Peyer's patch (tissue), 4 donors: ENCODE measurements around the gene PDXK. TPM values are rescaled to one million over a fixed set of nuclear protein-coding genes. Genes with fewer than 3 reads are reported as not detected.

Experiments
- DNase-seq, 3 donors: peaks; one replicate each; pipeline ENCODE4 v3.0.0-alpha.2; 2017 to 2019
- H3K27ac ChIP-seq, 4 donors: fragments of 200-600 bp; sonication (generic); one replicate each; pipeline ENCODE4 v1.5.1; 2016 to 2019
- H3K27me3 ChIP-seq, 2 donors: fragments of 200-600 bp; sonication (generic); one replicate each; pipeline ENCODE4 v1.5.1; 2019
- H3K36me3 ChIP-seq, 3 donors: fragments of 200-600 bp; sonication (generic); one replicate each; pipeline ENCODE4 v1.5.1; 2016 to 2019
- H3K4me1 ChIP-seq, 4 donors: fragments of 200-600 bp; sonication (generic); one replicate each; pipeline ENCODE4 v1.5.1; 2016 to 2019
- H3K4me3 ChIP-seq, 4 donors: fragments of 200-600 bp; sonication (generic); 1 replicate in 3 of 4; 2 replicates in 1 of 4; pipeline ENCODE4 v1.5.1; 2016 to 2019; ENCODE audit warnings: mild to moderate bottlenecking in 1 of 4
- H3K9me3 ChIP-seq, 4 donors: fragments of 200-600 bp; sonication (generic); one replicate each; pipeline ENCODE4 v1.5.1; 2016 to 2019; ENCODE audit warnings: mild to moderate bottlenecking in 1 of 4
- CTCF ChIP-seq, 6 experiments: fragments of 450-650 bp in 4 of 6; fragments of 200-600 bp in 2 of 6; sonication (generic) in 1 of 6; IDR thresholded peaks; one replicate each; pipeline ENCODE4 v1.5.1; 2017 to 2019; ENCODE audit warnings: antibody characterized with exemption in 6 of 6, mild to moderate bottlenecking in 3 of 6, moderate library complexity in 1 of 6
- POLR2A ChIP-seq, 2 donors: fragments of 450-650 bp; IDR thresholded peaks; one replicate each; pipeline ENCODE4 v1.5.1; 2017; ENCODE audit warnings: antibody characterized with exemption in 2 of 2, mild to moderate bottlenecking in 2 of 2, moderate library complexity in 2 of 2
- total RNA-seq, 4 donors: library from RNA; depleted of rRNA; stranded (reverse); fragments of >200 nt; gene quantifications; one replicate each; pipeline ENCODE4 v1.1.0, GENCODE V29; 2016

PDXK gene
- total RNA-seq, 4 donors from 2014 or later = 83.3 to 206 (median 152) TPM

GRCh38 chr21:43735236-43736091 lies 16.5 kb downstream of the PDXK start:
- Histone ChIP-seq H3K4me1 (peaks cover 0 to 64% (median 2%) of the 10 kb centered on the region in 4 donors), H3K36me3 (peaks cover 0 to 30% (median 0%) of the 10 kb centered on the region in 3 donors), H3K9me3 (no peaks in the 10 kb centered on the region), H3K27me3 (no peaks in the 10 kb centered on the region), H3K4me3 (no peak overlapping the region), H3K27ac (no peak overlapping the region)
- no peak for DNase-seq
- TF ChIP-seq CTCF (IDR thresholded peaks at IDR 0.05) (no peak), POLR2A (IDR thresholded peaks at IDR 0.05) (no peak)

- TF ChIP-seq CTCF (IDR thresholded peaks at IDR 0.05) (no peak), POLR2A (IDR thresholded peaks at IDR 0.05) (no peak)
- Histone ChIP-seq H3K27ac (no peak overlapping the region), H3K9me3 (no peaks in the 10 kb centered on the region), H3K4me1 (peaks cover 0 to 59% (median 2%) of the 10 kb centered on the region in 4 donors), H3K4me3 (no peak overlapping the region), H3K27me3 (no peaks in the 10 kb centered on the region), H3K36me3 (peaks cover 0 to 30% (median 0%) of the 10 kb centered on the region in 3 donors)
- DNase-seq = no peak
These were observed 17.4 kb downstream of the PDXK start for GRCh38 chr21:43736224-43736883.

- Histone ChIP-seq H3K36me3 (peaks cover 0 to 40% (median 0%) of the 10 kb centered on the region in 3 donors), H3K4me3 (no peak overlapping the region), H3K27ac (peak overlapping the region in 3 of 4 donors; percentile 57 to 76 (median 62)), H3K27me3 (no peaks in the 10 kb centered on the region), H3K4me1 (peaks cover 0 to 51% (median 2%) of the 10 kb centered on the region in 4 donors), H3K9me3 (no peaks in the 10 kb centered on the region)
- no peak for DNase-seq
- TF ChIP-seq CTCF (IDR thresholded peaks at IDR 0.05) (no peak), POLR2A (IDR thresholded peaks at IDR 0.05) (no peak)
These were observed 18.4 kb downstream of the PDXK start for GRCh38 chr21:43737158-43737950.

GRCh38 chr21:43739621-43740435 lies 20.9 kb downstream of the PDXK start:
- peaks cover 0 to 56% (median 0%) of the 10 kb centered on the region in 3 donors for H3K36me3 ChIP-seq
- H3K4me3 ChIP-seq = no peak overlapping the region
- H3K4me1 ChIP-seq = peaks cover 0 to 28% (median 0%) of the 10 kb centered on the region in 4 donors
- H3K27ac ChIP-seq = peak overlapping the region in 3 of 4 donors; percentile 36 to 76 (median 65)
- H3K27me3 ChIP-seq = no peaks in the 10 kb centered on the region
- no peaks in the 10 kb centered on the region for H3K9me3 ChIP-seq
- no peak for TF ChIP-seq POLR2A (IDR thresholded peaks at IDR 0.05)
- no peak for TF ChIP-seq CTCF (IDR thresholded peaks at IDR 0.05)
- DNase-seq = no peak
